ENCODE measurements around the gene TNIP2. TPM values are rescaled to one million over a fixed set of nuclear protein-coding genes. Genes with fewer than 3 reads are reported as not detected.

TNIP2 gene
- total and polyA plus RNA-seq, 2 experiments from 2014 or later = 42.7 to 50.8 TPM

- Histone ChIP-seq H4K20me1 (ENCODE audit: insufficient read depth, poor library complexity, severe bottlenecking) (no peaks in the 10 kb centered on the region), H2AFZ (no peak overlapping the region), H3K4me2 (no peak overlapping the region), H3K9me3 (ENCODE audit: low read depth) (no peaks in the 10 kb centered on the region), H3K36me3 (replicated peaks; ENCODE audit: insufficient read depth, low read depth) (no peaks in the 10 kb centered on the region), H3K4me1 (ENCODE audit: insufficient read depth) (no peaks in the 10 kb centered on the region), H3K27ac (no peak overlapping the region), H3K79me2 (no peaks in the 10 kb centered on the region), H3K9me2 (replicated peaks; ENCODE audit: insufficient read depth) (no peaks in the 10 kb centered on the region), H3K27me3 (no peaks in the 10 kb centered on the region), H3K4me3 (no peak overlapping the region)
- DNase-seq (ENCODE audit: low spot score) = no peak
- WGBS (ENCODE audit: low lambda C conversion rate, missing lambda C conversion rate) = 58% methylated on average over 15 of the region's 15 CpGs
- TF ChIP-seq EZH2phosphoT487 (IDR thresholded peaks at IDR 0.05; ENCODE audit: low read depth, severe bottlenecking, unreplicated experiment) (no peak), EZH2 (IDR thresholded peaks at IDR 0.05; ENCODE audit: borderline replicate concordance) (no peak)
- TF ChIP-seq, protein P1, sequence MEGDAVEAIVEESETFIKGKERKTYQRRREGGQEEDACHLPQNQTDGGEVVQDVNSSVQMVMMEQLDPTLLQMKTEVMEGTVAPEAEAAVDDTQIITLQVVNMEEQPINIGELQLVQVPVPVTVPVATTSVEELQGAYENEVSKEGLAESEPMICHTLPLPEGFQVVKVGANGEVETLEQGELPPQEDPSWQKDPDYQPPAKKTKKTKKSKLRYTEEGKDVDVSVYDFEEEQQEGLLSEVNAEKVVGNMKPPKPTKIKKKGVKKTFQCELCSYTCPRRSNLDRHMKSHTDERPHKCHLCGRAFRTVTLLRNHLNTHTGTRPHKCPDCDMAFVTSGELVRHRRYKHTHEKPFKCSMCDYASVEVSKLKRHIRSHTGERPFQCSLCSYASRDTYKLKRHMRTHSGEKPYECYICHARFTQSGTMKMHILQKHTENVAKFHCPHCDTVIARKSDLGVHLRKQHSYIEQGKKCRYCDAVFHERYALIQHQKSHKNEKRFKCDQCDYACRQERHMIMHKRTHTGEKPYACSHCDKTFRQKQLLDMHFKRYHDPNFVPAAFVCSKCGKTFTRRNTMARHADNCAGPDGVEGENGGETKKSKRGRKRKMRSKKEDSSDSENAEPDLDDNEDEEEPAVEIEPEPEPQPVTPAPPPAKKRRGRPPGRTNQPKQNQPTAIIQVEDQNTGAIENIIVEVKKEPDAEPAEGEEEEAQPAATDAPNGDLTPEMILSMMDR (IDR thresholded peaks at IDR 0.05; ENCODE audit: poor library complexity) = no peak
These were observed 12.8 kb upstream of the TNIP2 start for GRCh38 chr4:2768921-2769336.

GRCh38 chr4:2768124-2768523 is 12.0 kb upstream of the TNIP2 start:
- WGBS (ENCODE audit: low lambda C conversion rate, missing lambda C conversion rate) = 84% methylated on average over 9 of the region's 9 CpGs
- H3K27me3 ChIP-seq = no peaks in the 10 kb centered on the region

DNA sequence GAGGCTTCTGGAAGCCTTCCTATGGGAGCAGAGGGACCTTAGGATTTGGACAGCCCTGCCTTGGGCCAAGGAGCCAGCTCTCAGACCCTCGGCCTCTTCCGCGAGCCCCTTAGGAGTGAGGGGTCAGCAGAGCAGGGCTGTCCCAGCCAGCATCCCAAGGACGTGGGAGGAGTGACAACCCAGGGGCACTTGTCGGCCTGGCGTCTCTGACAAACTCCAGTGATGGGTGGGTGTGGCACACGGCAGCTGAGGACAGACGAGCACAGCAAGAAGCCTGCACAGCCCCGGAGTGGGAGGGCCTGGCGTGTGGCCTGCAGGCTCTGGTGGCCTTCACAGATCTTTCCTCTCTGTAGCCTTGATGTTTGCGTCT is 11.6 kb upstream of the TNIP2 start:
- H3K4me1 ChIP-seq (ENCODE audit: insufficient read depth) = no peaks in the 10 kb centered on the region
- no peak overlapping the region for H3K27ac ChIP-seq
- no peak overlapping the region for H3K4me3 ChIP-seq
- no peaks in the 10 kb centered on the region for H3K36me3 ChIP-seq (replicated peaks; ENCODE audit: insufficient read depth, low read depth)
- TF ChIP-seq EZH2 (IDR thresholded peaks at IDR 0.05; ENCODE audit: borderline replicate concordance) (no peak), EZH2phosphoT487 (IDR thresholded peaks at IDR 0.05; ENCODE audit: low read depth, severe bottlenecking, unreplicated experiment) (no peak)
- TF ChIP-seq, protein P1 (IDR thresholded peaks at IDR 0.05; ENCODE audit: poor library complexity) = no peak
- no peaks in the 10 kb centered on the region for H4K20me1 ChIP-seq (ENCODE audit: insufficient read depth, poor library complexity, severe bottlenecking)
- no peak for DNase-seq (ENCODE audit: low spot score)
- H3K4me2 ChIP-seq = no peak overlapping the region
- H3K27me3 ChIP-seq = no peaks in the 10 kb centered on the region
- 62% methylated on average over 11 of the region's 11 CpGs for WGBS (ENCODE audit: low lambda C conversion rate, missing lambda C conversion rate)
- no peak overlapping the region for H2AFZ ChIP-seq
- no peaks in the 10 kb centered on the region for H3K79me2 ChIP-seq
- no peaks in the 10 kb centered on the region for H3K9me2 ChIP-seq (replicated peaks; ENCODE audit: insufficient read depth)
- no peaks in the 10 kb centered on the region for H3K9me3 ChIP-seq (ENCODE audit: low read depth)

More at GRCh38 chr4:2768124-2768523, 12.0 kb upstream of the TNIP2 start:
- Histone ChIP-seq H3K79me2 (no peaks in the 10 kb centered on the region), H3K4me2 (no peak overlapping the region), H2AFZ (no peak overlapping the region), H3K9me2 (replicated peaks; ENCODE audit: insufficient read depth) (no peaks in the 10 kb centered on the region), H3K36me3 (replicated peaks; ENCODE audit: insufficient read depth, low read depth) (no peaks in the 10 kb centered on the region), H3K9me3 (ENCODE audit: low read depth) (no peaks in the 10 kb centered on the region), H3K4me1 (ENCODE audit: insufficient read depth) (no peaks in the 10 kb centered on the region), H4K20me1 (ENCODE audit: insufficient read depth, poor library complexity, severe bottlenecking) (no peaks in the 10 kb centered on the region), H3K4me3 (no peak overlapping the region), H3K27ac (no peak overlapping the region)
- TF ChIP-seq EZH2phosphoT487 (IDR thresholded peaks at IDR 0.05; ENCODE audit: low read depth, severe bottlenecking, unreplicated experiment) = no peak
- no peak for TF ChIP-seq EZH2 (IDR thresholded peaks at IDR 0.05; ENCODE audit: borderline replicate concordance)
- TF ChIP-seq, protein P1 (IDR thresholded peaks at IDR 0.05; ENCODE audit: poor library complexity) = no peak
- no peak for DNase-seq (ENCODE audit: low spot score)

Data from hepatocyte (in vitro differentiated cells).